Naive B cell (primary cell): Measurements from ENCODE around the gene SLC4A3. TPM values are rescaled to one million over a fixed set of nuclear protein-coding genes. Genes with fewer than 3 reads are reported as not detected.
"Not testable (repeated sequence)": the region's sequence is repeated elsewhere in the genome, so short reads cannot be mapped to it uniquely, and the experiment has no call there.

Source experiments
- ATAC-seq, 2 donors: fragments of 150-1000 bp; cut with Tn5 transposase; 2 replicates each; pipeline ENCODE4 v1.10.0; 2021; ENCODE audit warnings: low read depth in 2 of 2, mild to moderate bottlenecking in 2 of 2, moderate library complexity in 2 of 2
- DNase-seq: peaks from one replicate; pipeline ENCODE4 v3.0.0; 2022
- H3K27ac Mint-ChIP-seq, 6 donors: one replicate each; pipeline ENCODE4 v1.8.0; 2020 to 2022; ENCODE audit warnings: mild to moderate bottlenecking in 6 of 6, mixed read lengths in 6 of 6, moderate library complexity in 5 of 6, inconsistent platforms in 2 of 6
- H3K27me3 Mint-ChIP-seq, 3 donors: one replicate each; pipeline ENCODE4 v1.8.0; 2021 to 2022; ENCODE audit warnings: mixed read lengths in 3 of 3, mild to moderate bottlenecking in 1 of 3
- H3K36me3 Mint-ChIP-seq, 2 donors: one replicate each; pipeline ENCODE4 v1.8.0; 2020 to 2022; ENCODE audit warnings: mixed read lengths in 2 of 2, inconsistent platforms in 1 of 2, mild to moderate bottlenecking in 1 of 2
- H3K4me1 Mint-ChIP-seq, 3 donors: one replicate each; pipeline ENCODE4 v1.8.0; 2020 to 2022; ENCODE audit warnings: mixed read lengths in 3 of 3, inconsistent platforms in 1 of 3, mild to moderate bottlenecking in 1 of 3, moderate library complexity in 1 of 3
- H3K4me3 Mint-ChIP-seq, 8 donors: one replicate each; pipeline ENCODE4 v1.8.0; 2020 to 2022; ENCODE audit warnings: mild to moderate bottlenecking in 8 of 8, mixed read lengths in 8 of 8, moderate library complexity in 8 of 8, inconsistent platforms in 2 of 8
- H3K9me3 Mint-ChIP-seq, 7 donors: one replicate each; pipeline ENCODE4 v1.8.0; 2020 to 2022; ENCODE audit warnings: mixed read lengths in 7 of 7, mild to moderate bottlenecking in 5 of 7, inconsistent platforms in 2 of 7, moderate library complexity in 1 of 7
- polyA plus RNA-seq, 6 donors: library from polyadenylated mRNA; unstranded; fragments of 300-500 nt; fragmentation: Illumina TruSeq; gene quantifications; one replicate each; pipeline ENCODE4 v1.2.3, GENCODE V29; 2021; ENCODE audit warnings: low read depth in 6 of 6

SLC4A3 gene
- polyA plus RNA-seq, 6 donors from 2014 or later, result not detected

GRCh38 chr2:219651656-219652055 is 24.2 kb downstream of the SLC4A3 start:
- H3K27ac Mint-ChIP-seq, H3K36me3 Mint-ChIP-seq, H3K4me1 Mint-ChIP-seq, DNase-seq, ATAC-seq, H3K4me3 Mint-ChIP-seq: not testable (repeated sequence)
- Mint-ChIP-seq H3K27me3 (peaks cover 51 to 64% (median 52%) of the 10 kb centered on the region in 3 donors), H3K9me3 (peaks cover 5 to 22% (median 10%) of the 10 kb centered on the region in 7 donors)

GRCh38 chr2:219656526-219656925 is 29.1 kb downstream of the SLC4A3 start:
- Mint-ChIP-seq H3K27me3 (peaks cover 29 to 66% (median 60%) of the 10 kb centered on the region in 3 donors), H3K27ac (no peak overlapping the region), H3K9me3 (peaks cover 16 to 36% (median 18%) of the 10 kb centered on the region in 7 donors), H3K4me1 (no peaks in the 10 kb centered on the region), H3K36me3 (peaks cover 8 to 21% of the 10 kb centered on the region in 2 donors), H3K4me3 (no peak overlapping the region)
- ATAC-seq (no peak), DNase-seq (no peak)

- peaks cover 13 to 38% (median 25%) of the 10 kb centered on the region in 7 donors for H3K9me3 Mint-ChIP-seq
- ATAC-seq, result no peak
- no peak for DNase-seq
- H3K4me3 Mint-ChIP-seq, result no peak overlapping the region
- peaks cover 8 to 27% of the 10 kb centered on the region in 2 donors for H3K36me3 Mint-ChIP-seq
- H3K4me1 Mint-ChIP-seq, result no peaks in the 10 kb centered on the region
- H3K27ac Mint-ChIP-seq, result no peak overlapping the region
- H3K27me3 Mint-ChIP-seq, result peaks cover 30 to 63% (median 57%) of the 10 kb centered on the region in 3 donors
Observed at GRCh38 chr2:219658196-219658846, 30.9 kb downstream of the SLC4A3 start.

GRCh38 chr2:219658874-219659273 is 31.4 kb downstream of the SLC4A3 start:
- H3K9me3 Mint-ChIP-seq, result peaks cover 16 to 38% (median 28%) of the 10 kb centered on the region in 7 donors
- H3K36me3 Mint-ChIP-seq, result peaks cover 14 to 27% of the 10 kb centered on the region in 2 donors
- ATAC-seq, result no peak

GRCh38 chr2:219661197-219661954 is 33.9 kb downstream of the SLC4A3 start:
- Mint-ChIP-seq H3K4me3 (peak overlapping the region in 1 of 8 donors; percentile 51), H3K27ac (no peak overlapping the region), H3K9me3 (peaks cover 16 to 35% (median 28%) of the 10 kb centered on the region in 7 donors), H3K36me3 (peaks cover 14 to 27% of the 10 kb centered on the region in 2 donors), H3K27me3 (peaks cover 26 to 72% (median 53%) of the 10 kb centered on the region in 3 donors), H3K4me1 (no peaks in the 10 kb centered on the region)
- no peak for DNase-seq
- no peak for ATAC-seq

More at GRCh38 chr2:219658874-219659273, 31.4 kb downstream of the SLC4A3 start:
- H3K27me3 Mint-ChIP-seq, result peaks cover 33 to 69% (median 58%) of the 10 kb centered on the region in 3 donors
- H3K4me1 Mint-ChIP-seq, result no peaks in the 10 kb centered on the region
- no peak overlapping the region for H3K27ac Mint-ChIP-seq
- no peak overlapping the region for H3K4me3 Mint-ChIP-seq
- no peak for DNase-seq

- Mint-ChIP-seq H3K4me1 (no peaks in the 10 kb centered on the region), H3K27me3 (peaks cover 26 to 72% (median 55%) of the 10 kb centered on the region in 3 donors), H3K27ac (no peak overlapping the region), H3K4me3 (no peak overlapping the region), H3K36me3 (peaks cover 14 to 27% of the 10 kb centered on the region in 2 donors), H3K9me3 (peaks cover 14 to 30% (median 28%) of the 10 kb centered on the region in 7 donors)
- DNase-seq (no peak), ATAC-seq (no peak)
Observed at GRCh38 chr2:219661955-219662395, 34.5 kb downstream of the SLC4A3 start.

GRCh38 chr2:219662566-219662965 is 35.1 kb downstream of the SLC4A3 start:
- H3K4me3 Mint-ChIP-seq, result peak overlapping the region in 1 of 8 donors; percentile 9
- no peak for DNase-seq

GRCh38 chr2:219663116-219663762 is 35.8 kb downstream of the SLC4A3 start:
- ATAC-seq (no peak), DNase-seq (no peak)
- Mint-ChIP-seq H3K4me3 (no peak overlapping the region), H3K27me3 (peaks cover 22 to 67% (median 52%) of the 10 kb centered on the region in 3 donors), H3K27ac (peak overlapping the region in 2 of 6 donors; percentile 40 to 59), H3K36me3 (peaks cover 14 to 27% of the 10 kb centered on the region in 2 donors), H3K4me1 (no peaks in the 10 kb centered on the region), H3K9me3 (peaks cover 14 to 30% (median 28%) of the 10 kb centered on the region in 7 donors)

More at GRCh38 chr2:219662566-219662965, 35.1 kb downstream of the SLC4A3 start:
- ATAC-seq, result no peak
- no peak overlapping the region for H3K27ac Mint-ChIP-seq
- no peaks in the 10 kb centered on the region for H3K4me1 Mint-ChIP-seq
- peaks cover 14 to 27% of the 10 kb centered on the region in 2 donors for H3K36me3 Mint-ChIP-seq
- H3K27me3 Mint-ChIP-seq, result peaks cover 26 to 70% (median 55%) of the 10 kb centered on the region in 3 donors
- H3K9me3 Mint-ChIP-seq, result peaks cover 14 to 30% (median 28%) of the 10 kb centered on the region in 7 donors

GRCh38 chr2:219664041-219664440 is 36.6 kb downstream of the SLC4A3 start:
- DNase-seq, result no peak
- Mint-ChIP-seq H3K4me3 (no peak overlapping the region), H3K27ac (no peak overlapping the region), H3K27me3 (peaks cover 24 to 64% (median 54%) of the 10 kb centered on the region in 3 donors), H3K36me3 (peaks cover 14 to 27% of the 10 kb centered on the region in 2 donors), H3K4me1 (no peaks in the 10 kb centered on the region), H3K9me3 (peaks cover 14 to 30% (median 28%) of the 10 kb centered on the region in 7 donors)
- ATAC-seq, result no peak

- Mint-ChIP-seq H3K27me3 (peaks cover 31 to 55% (median 47%) of the 10 kb centered on the region in 3 donors), H3K9me3 (peaks cover 14 to 29% (median 27%) of the 10 kb centered on the region in 7 donors), H3K4me1 (no peaks in the 10 kb centered on the region), H3K4me3 (peak overlapping the region in 1 of 8 donors; percentile 16), H3K36me3 (peaks cover 14 to 27% of the 10 kb centered on the region in 2 donors), H3K27ac (no peak overlapping the region)
- ATAC-seq, result no peak
- no peak for DNase-seq
Observed at GRCh38 chr2:219664944-219665343, 37.5 kb downstream of the SLC4A3 start.

GRCh38 chr2:219665926-219666325 is 38.5 kb downstream of the SLC4A3 start:
- Mint-ChIP-seq H3K4me3 (no peak overlapping the region), H3K9me3 (peaks cover 10 to 21% (median 20%) of the 10 kb centered on the region in 7 donors), H3K27me3 (peaks cover 34 to 45% (median 41%) of the 10 kb centered on the region in 3 donors), H3K27ac (peak overlapping the region in 1 of 6 donors; percentile 42), H3K36me3 (peaks cover 14 to 17% of the 10 kb centered on the region in 2 donors), H3K4me1 (no peaks in the 10 kb centered on the region)
- DNase-seq (no peak), ATAC-seq (no peak)

GRCh38 chr2:219668316-219668715 is 40.9 kb downstream of the SLC4A3 start:
- ATAC-seq (no peak), DNase-seq (no peak)
- peaks cover 0 to 5% (median 3%) of the 10 kb centered on the region in 7 donors for H3K9me3 Mint-ChIP-seq
- H3K4me1 Mint-ChIP-seq, result no peaks in the 10 kb centered on the region
- H3K4me3 Mint-ChIP-seq, result no peak overlapping the region
- peaks cover 0 to 5% of the 10 kb centered on the region in 2 donors for H3K36me3 Mint-ChIP-seq
- no peak overlapping the region for H3K27ac Mint-ChIP-seq
- peaks cover 29 to 34% (median 32%) of the 10 kb centered on the region in 3 donors for H3K27me3 Mint-ChIP-seq

GRCh38 chr2:219670386-219670785 is 43.0 kb downstream of the SLC4A3 start:
- Mint-ChIP-seq H3K9me3 (peaks cover 0 to 6% (median 4%) of the 10 kb centered on the region in 7 donors), H3K4me3 (no peak overlapping the region), H3K36me3 (no peaks in the 10 kb centered on the region), H3K27me3 (peaks cover 25 to 39% (median 35%) of the 10 kb centered on the region in 3 donors), H3K27ac (no peak overlapping the region), H3K4me1 (no peaks in the 10 kb centered on the region)
- DNase-seq (no peak), ATAC-seq (no peak)
